ENCODE data around the gene RHBDD1.
A peak's percentile ranks its signal among the peaks of the same experiment; 100 is the strongest.

RHBDD1 gene

GRCh38 chr2:226984750-226985582 lies 149.1 kb downstream of the RHBDD1 start:
- DNase-seq (ENCODE audit: low spot score): peak; percentile 53

DNA sequence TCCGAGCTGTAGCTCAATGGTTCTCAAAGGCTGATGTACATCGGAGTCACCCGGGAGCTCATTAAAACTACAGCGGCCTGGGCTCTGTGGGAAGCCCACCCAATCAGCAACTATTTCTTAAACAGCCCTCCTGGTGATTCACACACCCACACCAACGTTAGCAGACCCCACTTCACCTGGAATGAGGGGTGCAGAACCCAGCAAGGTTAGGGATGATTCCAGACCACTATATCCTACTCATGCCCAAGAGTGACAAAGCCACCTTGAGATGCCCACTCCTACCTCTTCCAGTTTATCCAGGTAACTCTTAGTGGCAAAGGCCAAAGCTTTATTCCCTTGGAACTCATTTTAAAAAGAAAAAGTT lies 149.7 kb downstream of the RHBDD1 start:
- DNase-seq (ENCODE audit: low spot score): no peak

DNA sequence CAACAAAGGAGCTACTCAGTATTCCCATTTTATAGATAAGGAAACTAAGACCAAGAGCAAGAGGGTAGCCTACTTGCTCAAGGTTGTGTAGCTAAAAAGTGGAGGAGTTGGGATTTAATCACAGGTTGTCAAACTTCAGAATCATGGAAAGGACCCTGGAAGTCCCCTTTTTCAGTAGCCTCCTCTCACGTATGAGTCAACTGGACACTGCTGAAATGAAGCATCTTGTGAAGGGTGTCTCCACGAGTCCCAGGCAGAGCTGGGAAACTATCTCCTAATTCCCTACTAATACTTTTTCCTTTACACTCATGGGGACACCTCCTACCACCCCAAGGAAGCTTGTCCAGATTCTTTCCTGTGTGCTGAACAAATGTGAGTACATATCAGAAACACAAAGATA lies 155.8 kb downstream of the RHBDD1 start:
- DNase-seq (ENCODE audit: low spot score): no peak

DNA sequence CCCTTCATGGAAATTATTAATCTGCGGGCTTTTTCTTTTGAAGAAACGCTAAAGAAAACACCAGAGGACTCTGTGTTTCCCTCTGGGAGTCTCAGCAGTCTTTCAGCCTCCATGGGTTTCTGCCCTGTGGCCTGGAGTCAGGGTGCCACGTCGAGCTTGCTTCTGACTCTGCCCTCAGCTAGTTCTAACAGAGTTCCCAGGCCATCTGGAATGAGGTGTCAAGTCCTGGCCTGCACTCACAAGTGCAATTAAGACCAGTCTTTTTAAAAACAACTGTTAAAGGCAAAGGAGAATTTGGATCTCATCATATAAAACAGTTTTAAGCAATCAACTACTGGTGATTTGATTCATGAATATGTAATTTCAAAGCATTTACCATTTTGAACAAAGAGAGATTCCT lies 157.3 kb downstream of the RHBDD1 start:
- no peak for DNase-seq (ENCODE audit: low spot score)

GRCh38 chr2:226994775-226995174 lies 158.9 kb downstream of the RHBDD1 start:
- DNase-seq (ENCODE audit: low spot score): no peak

GRCh38 chr2:226995625-226996041 lies 159.8 kb downstream of the RHBDD1 start:
- DNase-seq (ENCODE audit: low spot score): peak; percentile 20

- DNase-seq (ENCODE audit: low spot score): no peak
These were observed 163.8 kb downstream of the RHBDD1 start for GRCh38 chr2:226999661-227000060.

DNA sequence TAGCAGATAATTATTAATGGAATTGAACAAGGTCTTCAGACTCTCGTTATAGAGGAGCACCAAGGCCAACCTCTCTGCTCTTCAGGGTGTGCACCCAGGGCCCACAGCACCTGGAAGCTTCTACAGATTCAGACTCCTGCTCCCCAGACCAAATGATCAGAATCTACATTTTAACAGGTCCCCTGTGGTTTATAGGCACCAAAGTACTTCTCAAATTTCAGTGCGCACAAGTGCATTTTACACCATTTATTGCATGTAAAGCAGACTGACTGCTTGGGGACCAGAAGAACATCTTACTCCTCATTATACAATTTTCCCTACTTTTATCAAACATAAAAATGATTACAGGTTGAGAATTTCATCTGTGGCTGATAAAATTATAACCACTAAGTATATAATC lies 164.3 kb downstream of the RHBDD1 start:
- DNase-seq (ENCODE audit: low spot score): no peak

DNA sequence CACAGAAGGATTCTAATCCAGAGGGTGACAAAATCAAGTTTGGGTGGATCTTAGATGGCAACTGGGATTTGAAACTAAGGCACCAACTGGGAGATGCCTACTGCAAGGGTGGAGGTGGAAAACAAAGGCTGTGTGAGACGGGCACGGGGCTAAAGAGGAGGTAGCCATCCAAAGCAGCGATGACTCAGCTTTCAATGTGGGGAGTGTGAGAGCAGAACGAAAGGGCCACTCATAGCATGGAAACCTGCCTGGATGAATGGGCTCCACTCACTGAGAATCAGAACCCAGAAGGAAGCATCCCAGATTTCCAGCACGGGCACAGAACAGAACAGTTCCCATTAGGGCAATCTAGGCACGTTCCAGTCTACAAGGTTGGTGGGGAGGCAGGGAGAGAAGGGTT lies 168.6 kb downstream of the RHBDD1 start:
- DNase-seq (ENCODE audit: low spot score): no peak

- no peak for DNase-seq (ENCODE audit: low spot score)
These were observed 170.5 kb downstream of the RHBDD1 start for GRCh38 chr2:227006189-227006897.

DNA sequence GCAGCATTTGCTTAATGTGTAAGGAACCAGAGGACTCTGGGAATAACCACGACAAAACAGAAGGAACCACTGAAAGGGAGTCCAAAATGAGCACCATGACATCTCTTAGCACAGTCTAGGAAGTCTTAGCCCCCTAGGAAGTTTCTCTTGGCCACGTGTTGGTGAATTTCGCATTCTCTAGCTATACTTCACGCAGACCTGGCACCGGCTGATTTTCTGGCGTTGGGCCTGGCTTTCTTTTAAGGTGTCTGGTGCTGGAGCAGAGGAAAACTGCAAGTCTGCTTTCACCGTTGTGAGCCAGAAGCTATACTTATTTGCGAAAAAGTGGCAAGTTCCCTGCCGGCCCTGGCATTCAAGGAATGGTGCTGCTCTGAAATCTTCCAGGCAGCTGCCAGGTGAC lies 171.3 kb downstream of the RHBDD1 start:
- DNase-seq (ENCODE audit: low spot score): no peak

- no peak for DNase-seq (ENCODE audit: low spot score)
These were observed 172.1 kb downstream of the RHBDD1 start for GRCh38 chr2:227007940-227008339.

DNA sequence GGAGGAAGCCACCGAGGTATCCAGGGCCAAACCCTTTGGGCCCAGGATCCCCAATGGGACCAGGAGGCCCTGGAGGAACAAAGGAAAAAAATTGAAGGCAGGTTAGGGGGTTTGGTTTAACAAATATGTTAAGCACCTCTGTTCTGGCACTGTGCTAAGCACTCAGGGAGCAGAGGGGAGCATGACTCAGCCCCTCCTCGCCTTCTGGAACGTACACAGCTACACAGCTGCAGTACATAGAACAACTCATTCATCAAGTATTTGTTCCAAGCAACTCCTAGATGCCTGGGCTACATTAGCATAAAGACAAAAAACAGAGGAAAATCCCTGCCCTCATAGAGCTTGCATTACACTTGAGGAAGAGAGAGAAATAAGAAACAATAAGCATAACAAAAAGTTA lies 174.6 kb downstream of the RHBDD1 start:
- no peak for DNase-seq (ENCODE audit: low spot score)

DNA sequence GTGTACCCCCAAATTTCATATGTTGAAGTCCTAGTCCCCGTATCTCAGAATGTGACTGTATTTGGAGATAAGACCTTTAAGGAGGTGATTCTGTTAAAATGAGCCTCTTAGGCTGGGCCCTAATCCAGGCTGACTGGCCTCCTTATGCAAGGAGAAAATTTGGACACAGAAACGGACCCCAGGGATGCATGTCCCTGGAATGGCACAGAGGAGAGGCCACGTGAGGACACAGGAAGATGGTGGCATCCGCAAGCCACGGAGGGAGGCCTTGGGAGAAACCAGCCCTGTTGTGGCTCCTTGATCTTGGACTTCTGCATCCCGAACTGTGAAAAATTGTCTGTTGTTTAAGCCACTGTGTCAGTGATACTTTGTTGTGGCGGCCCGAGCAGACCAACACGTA lies 177.5 kb downstream of the RHBDD1 start:
- no peak for DNase-seq (ENCODE audit: low spot score)

DNA sequence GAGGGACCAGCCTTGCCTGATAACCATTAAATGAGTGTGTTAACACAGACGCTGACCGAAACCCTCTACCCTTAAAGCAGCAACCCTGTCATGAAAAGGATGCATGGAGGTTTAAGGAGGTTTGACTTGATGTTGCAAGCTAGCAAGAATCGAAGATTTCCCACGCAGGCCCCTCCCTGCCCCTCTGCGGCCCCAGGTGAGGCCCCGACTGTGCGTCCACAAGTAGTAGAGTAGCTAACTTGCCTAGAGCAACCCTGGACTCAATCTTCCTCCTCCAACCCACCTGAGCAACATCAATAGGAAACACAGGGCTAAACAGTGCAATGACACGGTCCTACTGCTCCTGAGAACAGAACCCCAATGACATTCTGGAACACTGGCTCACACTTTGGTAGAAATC lies 178.0 kb downstream of the RHBDD1 start:
- DNase-seq (ENCODE audit: low spot score): no peak

DNA sequence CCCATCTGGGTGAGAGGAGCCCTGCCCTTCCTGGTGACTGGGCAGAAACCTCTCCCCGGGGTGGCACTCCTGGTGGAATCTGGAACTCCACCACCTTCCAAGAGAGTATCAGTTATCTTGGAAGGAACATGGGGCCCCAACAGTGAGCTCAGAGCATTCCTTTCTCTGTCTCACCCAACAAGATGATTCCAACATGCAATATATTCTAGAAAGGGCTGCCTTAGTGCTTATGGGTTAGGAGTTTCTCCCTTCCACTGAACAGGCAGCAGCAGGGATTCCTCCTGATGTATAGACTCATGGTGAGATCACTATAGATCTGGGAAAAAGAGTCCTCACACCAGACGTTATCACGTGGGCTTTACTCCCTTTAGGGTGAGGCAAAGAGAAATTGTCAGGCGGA lies 181.0 kb downstream of the RHBDD1 start:
- DNase-seq (ENCODE audit: low spot score): no peak

GRCh38 chr2:227020416-227020815 lies 184.6 kb downstream of the RHBDD1 start:
- no peak for DNase-seq (ENCODE audit: low spot score)

- DNase-seq (ENCODE audit: low spot score): no peak
These were observed 186.8 kb downstream of the RHBDD1 start for GRCh38 chr2:227022608-227023007.

GRCh38 chr2:227025510-227025909 lies 189.7 kb downstream of the RHBDD1 start:
- DNase-seq (ENCODE audit: low spot score): no peak

- DNase-seq (ENCODE audit: low spot score): no peak
These were observed 193.7 kb downstream of the RHBDD1 start for GRCh38 chr2:227029426-227030105.

GRCh38 chr2:227030789-227031188 lies 194.9 kb downstream of the RHBDD1 start:
- no peak for DNase-seq (ENCODE audit: low spot score)

GRCh38 chr2:227031379-227031778 lies 195.5 kb downstream of the RHBDD1 start:
- no peak for DNase-seq (ENCODE audit: low spot score)
